B cell (primary cell): Measurements from ENCODE around the gene ITPRIPL2.

ENCODE experiments used
- CTCF ChIP-seq: fragments of 200-600 bp; IDR thresholded peaks from one replicate; pipeline ENCODE4 v1.8.0; 2022; ENCODE audit warnings: antibody characterized with exemption, mild to moderate bottlenecking
- EZH2 ChIP-seq: IDR thresholded peaks from 2 replicates; pipeline ENCODE4 v1.6.1; 2012; ENCODE audit warnings: borderline replicate concordance, low read depth, mild to moderate bottlenecking, moderate library complexity, low read length; ENCODE audit not compliant: insufficient read depth, poor library complexity, severe bottlenecking

- no peak for TF ChIP-seq CTCF
- TF ChIP-seq EZH2: no peak
Observed at GRCh38 chr16:19105891-19106624, 7.7 kb upstream of the ITPRIPL2 start.
